Smooth muscle cell (in vitro differentiated cells): Measurements from ENCODE around the gene PTGFR. TPM values are rescaled to one million over a fixed set of nuclear protein-coding genes. Genes with fewer than 3 reads are reported as not detected.

Source experiments
- DNase-seq: peaks from one replicate; lab custom pipeline; 2025; ENCODE audit not compliant: unreplicated experiment; lab: John Stamatoyannopoulos, UW
- H2AFZ ChIP-seq: fragments of 200-600 bp; sonication (generic); 2 replicates; pipeline ENCODE4 v1.6.0; 2016; ENCODE audit warnings: antibody characterized with exemption, low read depth, mild to moderate bottlenecking
- H3F3A ChIP-seq: fragments of 200-600 bp; sonication (generic); 2 replicates; pipeline ENCODE4 v1.6.0; 2017; ENCODE audit warnings: antibody characterized with exemption, low read depth
- H3K27ac ChIP-seq: fragments of 200-600 bp; sonication (generic); 2 replicates; pipeline ENCODE4 v1.5.1; 2016; ENCODE audit warnings: low read depth, mild to moderate bottlenecking
- H3K27me3 ChIP-seq: fragments of 200-600 bp; sonication (generic); 2 replicates; pipeline ENCODE4 v1.6.1; 2016; ENCODE audit warnings: low read depth, mild to moderate bottlenecking
- H3K36me3 ChIP-seq: fragments of 200-600 bp; sonication (generic); 2 replicates; pipeline ENCODE4 v1.5.1; 2016; ENCODE audit warnings: low read depth
- H3K4me1 ChIP-seq: fragments of 200-600 bp; sonication (generic); 2 replicates; pipeline ENCODE4 v1.5.1; 2016; ENCODE audit warnings: low read depth
- H3K4me2 ChIP-seq: fragments of 200-600 bp; sonication (generic); 2 replicates; pipeline ENCODE4 v1.6.0; 2016; ENCODE audit warnings: mild to moderate bottlenecking
- H3K4me3 ChIP-seq: fragments of 200-600 bp; sonication (generic); 2 replicates; pipeline ENCODE4 v1.5.1; 2016; ENCODE audit warnings: mild to moderate bottlenecking
- H3K79me2 ChIP-seq: fragments of 200-600 bp; sonication (generic); 2 replicates; pipeline ENCODE4 v1.6.0; 2016; ENCODE audit warnings: low read depth, mild to moderate bottlenecking
- H3K9ac ChIP-seq: fragments of 200-600 bp; sonication (generic); 2 replicates; pipeline ENCODE4 v1.6.0; 2016; ENCODE audit warnings: low read depth
- H3K9me3 ChIP-seq: fragments of 200-600 bp; sonication (generic); replicated peaks from 2 replicates; pipeline ENCODE4 v1.5.1; 2016; ENCODE audit warnings: low read depth
- H4K20me1 ChIP-seq: fragments of 200-600 bp; sonication (generic); 2 replicates; pipeline ENCODE4 v1.6.0; 2016; ENCODE audit warnings: low read depth
- CTCF ChIP-seq: fragments of 200-600 bp; sonication (generic); IDR thresholded peaks from 2 replicates; pipeline ENCODE4 v1.5.1; 2017; ENCODE audit warnings: borderline replicate concordance, mild to moderate bottlenecking, antibody characterized with exemption; ENCODE audit not compliant: insufficient read depth, poor library complexity, severe bottlenecking
- WGBS: methylation state at CpG from one replicate; pipeline ENCODE4 v1.1.7; 2016; ENCODE audit warnings: low lambda C conversion rate; 5-methylcytosine and 5-hydroxymethylcytosine counted together
- polyA plus RNA-seq: library from polyadenylated mRNA; unstranded; fragments of >200 nt; fragmentation: Nextera tagmentation; extraction: Ambion mirVana; gene quantifications from 2 replicates; pipeline ENCODE4 v1.2.1, GENCODE V29; 2016
- total RNA-seq: library from RNA; depleted of rRNA; stranded (reverse); fragments of >200 nt; gene quantifications from 2 replicates; pipeline ENCODE4 v1.2.3, GENCODE V29; 2014

The PTGFR gene
- total and polyA plus RNA-seq, 2 experiments from 2014 or later, result 3.0 to 6.8 TPM

GRCh38 chr1:78483903-78484302, 6.9 kb upstream of the PTGFR start:
- WGBS, result 32% methylated on average over 6 of the region's 6 CpGs
- H3K27ac ChIP-seq, result no peak overlapping the region
- no peaks in the 10 kb centered on the region for H3K27me3 ChIP-seq
- no peak overlapping the region for H3K4me3 ChIP-seq
- no peaks in the 10 kb centered on the region for H3K36me3 ChIP-seq
- H2AFZ ChIP-seq, result no peak overlapping the region
- H3K4me1 ChIP-seq, result no peaks in the 10 kb centered on the region
- no peaks in the 10 kb centered on the region for H3K79me2 ChIP-seq
- no peak overlapping the region for H3K4me2 ChIP-seq
- H3K9ac ChIP-seq, result no peak overlapping the region
- DNase-seq, result no peak
- no peaks in the 10 kb centered on the region for H3K9me3 ChIP-seq
- no peak for TF ChIP-seq CTCF
- no peaks in the 10 kb centered on the region for H3F3A ChIP-seq
- H4K20me1 ChIP-seq, result no peaks in the 10 kb centered on the region

- H3F3A ChIP-seq, result no peaks in the 10 kb centered on the region
- no peaks in the 10 kb centered on the region for H3K9me3 ChIP-seq
- H3K27ac ChIP-seq, result no peak overlapping the region
- H4K20me1 ChIP-seq, result no peaks in the 10 kb centered on the region
- H2AFZ ChIP-seq, result peak overlapping the region; percentile 84
- H3K36me3 ChIP-seq, result no peaks in the 10 kb centered on the region
- peak overlapping the region; percentile 48 for H3K4me3 ChIP-seq
- no peaks in the 10 kb centered on the region for H3K79me2 ChIP-seq
- H3K4me2 ChIP-seq, result peak overlapping the region; percentile 82
- H3K4me1 ChIP-seq, result no peaks in the 10 kb centered on the region
- no peak overlapping the region for H3K9ac ChIP-seq
- no peak for TF ChIP-seq CTCF
- H3K27me3 ChIP-seq, result peaks cover 18% of the 10 kb centered on the region
- DNase-seq, result no peak
- WGBS, result 7% methylated on average over 35 of the region's 37 CpGs
These were observed 787 bp downstream of the PTGFR start for GRCh38 chr1:78491451-78492071.

- peak overlapping the region; percentile 48 for H3K4me3 ChIP-seq
- no peaks in the 10 kb centered on the region for H3K79me2 ChIP-seq
- no peak for DNase-seq
- no peaks in the 10 kb centered on the region for H3K9me3 ChIP-seq
- peak overlapping the region; percentile 82 for H3K4me2 ChIP-seq
- WGBS, result 58% methylated on average over 12 of the region's 12 CpGs
- H3K4me1 ChIP-seq, result no peaks in the 10 kb centered on the region
- H3K9ac ChIP-seq, result no peak overlapping the region
- H2AFZ ChIP-seq, result peak overlapping the region; percentile 84
- H3K27me3 ChIP-seq, result peaks cover 18% of the 10 kb centered on the region
- H3F3A ChIP-seq, result no peaks in the 10 kb centered on the region
- no peaks in the 10 kb centered on the region for H3K36me3 ChIP-seq
- no peak overlapping the region for H3K27ac ChIP-seq
- no peaks in the 10 kb centered on the region for H4K20me1 ChIP-seq
- no peak for TF ChIP-seq CTCF
These were observed 1.7 kb downstream of the PTGFR start for GRCh38 chr1:78492386-78492950.

GRCh38 chr1:78493451-78493850, 2.7 kb downstream of the PTGFR start:
- Histone ChIP-seq H3K4me2 (no peak overlapping the region), H3K9ac (no peak overlapping the region), H2AFZ (no peak overlapping the region), H3K36me3 (no peaks in the 10 kb centered on the region), H3K79me2 (no peaks in the 10 kb centered on the region), H3K27ac (no peak overlapping the region), H3K4me1 (no peaks in the 10 kb centered on the region), H3K9me3 (no peaks in the 10 kb centered on the region), H4K20me1 (no peaks in the 10 kb centered on the region), H3F3A (no peaks in the 10 kb centered on the region), H3K27me3 (peaks cover 18% of the 10 kb centered on the region), H3K4me3 (no peak overlapping the region)
- WGBS, result 41% methylated on average over 1 of the region's 1 CpG
- TF ChIP-seq CTCF, result no peak
- DNase-seq, result no peak
